GM19025 (cell line): ENCODE measurements around the gene UNC13A.

ENCODE experiments used
- ATAC-seq: cut with Tn5 transposase; IDR thresholded peaks from one replicate; pipeline ENCODE4 v1.9.1; 2021; ENCODE audit warnings: mild to moderate bottlenecking, low read depth, moderate library complexity; ENCODE audit not compliant: unreplicated experiment

Gene UNC13A

DNA sequence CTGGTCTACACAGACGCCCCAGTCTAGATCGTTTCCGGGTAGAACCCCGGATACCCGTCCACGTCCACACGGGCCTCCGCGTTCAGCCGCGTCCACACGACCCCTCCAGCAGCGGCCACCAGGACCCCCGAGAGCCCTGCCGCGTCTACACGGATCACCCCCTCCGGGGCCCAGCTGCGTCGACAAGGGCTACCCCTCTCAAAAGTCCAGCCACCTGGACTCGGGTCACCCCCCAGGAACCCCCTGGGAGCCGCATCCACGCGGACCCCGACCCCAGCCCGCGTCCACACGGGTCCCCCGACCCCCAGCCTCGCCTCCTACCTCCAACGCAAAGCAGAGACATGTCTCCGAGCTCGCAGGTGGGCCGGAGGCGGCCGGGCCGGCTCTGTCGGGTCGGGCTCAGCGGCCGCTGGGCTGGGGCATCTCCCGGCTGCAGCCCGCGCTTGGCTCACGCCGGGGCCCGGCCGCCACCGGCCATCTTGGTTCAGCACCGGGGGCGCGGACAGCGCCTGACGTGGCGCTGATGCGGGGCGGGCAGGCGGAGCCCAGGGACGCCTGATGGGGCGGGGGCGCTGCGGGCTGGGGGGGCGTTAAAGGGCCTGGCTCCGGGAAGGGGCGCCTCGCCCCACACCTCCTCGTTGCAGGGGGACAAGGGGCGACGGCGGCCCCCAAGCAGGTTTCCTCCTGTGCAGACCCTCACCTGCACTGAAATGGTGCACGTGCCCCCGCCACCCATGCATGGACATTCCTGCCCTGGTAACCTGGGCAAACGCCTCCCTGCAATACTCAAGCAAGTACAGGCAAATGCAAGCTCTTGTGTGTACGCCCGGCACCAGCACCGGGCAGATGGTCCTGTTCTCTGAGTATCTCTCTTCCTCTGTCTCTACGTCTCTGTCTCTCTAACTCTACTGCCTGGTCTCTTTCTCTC, at the start of gene UNC13A:
UNC13A (minus strand) TSS at position 498 of the 928 bp plus-strand sequence; CDS start at position 343, 155 bp downstream.
- ATAC-seq: no peak

DNA sequence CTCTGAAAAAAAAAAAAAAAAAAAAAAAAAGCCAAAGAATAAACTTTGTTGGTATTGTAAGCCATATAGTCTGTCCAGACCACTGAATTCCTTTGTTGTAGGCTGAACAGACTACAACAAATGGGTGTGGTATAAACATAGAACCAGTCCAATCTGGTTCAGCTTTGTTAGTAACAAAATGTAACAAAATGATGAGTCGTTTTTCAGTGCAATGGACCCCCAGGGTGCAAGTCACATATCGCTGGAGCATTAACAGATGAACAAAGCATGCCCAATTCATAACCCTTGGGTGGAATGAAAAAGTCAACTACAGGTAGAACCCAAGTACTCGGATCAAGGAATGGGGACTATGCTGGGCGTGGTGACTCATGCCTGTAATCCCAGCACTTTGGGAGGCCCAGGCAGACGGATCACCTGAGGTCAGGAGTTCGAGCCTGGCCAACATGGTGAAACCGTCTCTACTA, 49.6 kb upstream of the UNC13A start:
- ATAC-seq: no peak

DNA sequence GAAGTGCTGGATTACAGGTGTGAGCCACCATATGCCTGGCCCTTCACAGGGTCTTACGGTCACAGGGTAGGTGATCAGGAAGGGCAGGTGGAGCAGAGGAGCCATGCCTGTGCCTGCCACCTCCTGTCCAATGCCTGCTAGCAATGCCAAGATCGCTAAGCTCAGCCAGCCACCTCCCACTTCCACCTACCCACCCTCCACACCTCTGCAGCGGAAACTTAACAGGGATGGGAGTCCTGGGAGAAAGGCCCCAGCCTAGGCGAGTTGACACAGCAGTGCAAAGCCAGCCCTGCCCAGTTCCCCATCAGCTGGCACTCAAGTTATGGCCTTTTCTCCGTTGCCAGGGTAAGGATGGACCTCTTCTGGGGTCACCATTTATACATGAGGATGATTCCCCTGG, 47.3 kb upstream of the UNC13A start:
- no peak for ATAC-seq

DNA sequence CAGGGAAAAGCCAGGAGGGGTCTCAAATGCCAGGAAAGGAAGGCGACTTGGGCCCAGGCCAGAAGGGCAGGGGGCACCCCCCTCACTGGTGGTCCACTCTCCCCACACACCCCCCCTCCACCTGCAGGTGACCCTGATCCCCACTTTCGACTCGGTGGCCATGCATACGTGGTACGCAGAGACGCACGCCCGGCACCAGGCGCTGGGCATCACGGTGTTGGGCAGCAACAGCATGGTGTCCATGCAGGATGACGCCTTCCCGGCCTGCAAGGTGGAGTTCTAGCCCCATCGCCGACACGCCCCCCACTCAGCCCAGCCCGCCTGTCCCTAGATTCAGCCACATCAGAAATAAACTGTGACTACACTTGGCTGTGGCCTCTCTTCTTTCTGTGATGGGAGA, 46.0 kb upstream of the UNC13A start:
- no peak for ATAC-seq

DNA sequence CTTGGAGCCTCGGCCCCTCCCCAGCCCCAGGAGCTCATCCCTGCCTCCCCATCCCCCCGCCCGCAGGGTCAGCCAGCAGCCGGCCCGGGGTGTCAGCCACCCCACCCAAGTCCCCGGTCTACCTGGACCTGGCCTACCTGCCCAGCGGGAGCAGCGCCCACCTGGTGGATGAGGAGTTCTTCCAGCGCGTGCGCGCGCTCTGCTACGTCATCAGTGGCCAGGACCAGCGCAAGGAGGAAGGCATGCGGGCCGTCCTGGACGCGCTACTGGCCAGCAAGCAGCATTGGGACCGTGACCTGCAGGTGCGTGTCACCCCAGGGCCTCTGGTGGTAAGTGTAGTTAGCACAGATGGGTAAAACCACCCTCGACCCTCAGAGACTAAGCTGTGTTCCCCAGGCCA, 45.0 kb upstream of the UNC13A start:
- ATAC-seq: no peak

DNA sequence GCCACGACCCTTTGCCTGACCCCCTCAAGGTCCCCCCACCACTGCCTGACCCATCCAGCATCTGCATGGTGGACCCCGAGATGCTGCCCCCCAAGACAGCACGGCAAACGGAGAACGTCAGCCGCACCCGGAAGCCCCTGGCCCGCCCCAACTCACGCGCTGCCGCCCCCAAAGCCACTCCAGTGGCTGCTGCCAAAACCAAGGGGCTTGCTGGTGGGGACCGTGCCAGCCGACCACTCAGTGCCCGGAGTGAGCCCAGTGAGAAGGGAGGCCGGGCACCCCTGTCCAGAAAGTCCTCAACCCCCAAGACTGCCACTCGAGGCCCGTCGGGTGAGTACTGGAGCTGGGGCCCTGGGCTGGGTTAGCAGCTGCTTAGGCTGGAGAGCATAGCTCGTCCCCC, 39.7 kb upstream of the UNC13A start:
- no peak for ATAC-seq

DNA sequence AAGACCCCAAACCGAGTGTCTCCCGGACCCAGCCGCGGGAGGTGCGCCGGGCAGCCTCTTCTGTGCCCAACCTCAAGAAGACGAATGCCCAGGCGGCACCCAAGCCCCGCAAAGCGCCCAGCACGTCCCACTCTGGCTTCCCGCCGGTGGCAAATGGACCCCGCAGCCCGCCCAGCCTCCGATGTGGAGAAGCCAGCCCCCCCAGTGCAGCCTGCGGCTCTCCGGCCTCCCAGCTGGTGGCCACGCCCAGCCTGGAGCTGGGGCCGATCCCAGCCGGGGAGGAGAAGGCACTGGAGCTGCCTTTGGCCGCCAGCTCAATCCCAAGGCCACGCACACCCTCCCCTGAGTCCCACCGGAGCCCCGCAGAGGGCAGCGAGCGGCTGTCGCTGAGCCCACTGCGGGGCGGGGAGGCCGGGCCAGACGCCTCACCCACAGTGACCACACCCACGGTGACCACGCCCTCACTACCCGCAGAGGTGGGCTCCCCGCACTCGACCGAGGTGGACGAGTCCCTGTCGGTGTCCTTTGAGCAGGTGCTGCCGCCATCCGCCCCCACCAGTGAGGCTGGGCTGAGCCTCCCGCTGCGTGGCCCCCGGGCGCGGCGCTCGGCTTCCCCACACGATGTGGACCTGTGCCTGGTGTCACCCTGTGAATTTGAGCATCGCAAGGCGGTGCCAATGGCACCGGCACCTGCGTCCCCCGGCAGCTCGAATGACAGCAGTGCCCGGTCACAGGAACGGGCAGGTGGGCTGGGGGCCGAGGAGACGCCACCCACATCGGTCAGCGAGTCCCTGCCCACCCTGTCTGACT, 39.0 kb upstream of the UNC13A start:
- no peak for ATAC-seq

DNA sequence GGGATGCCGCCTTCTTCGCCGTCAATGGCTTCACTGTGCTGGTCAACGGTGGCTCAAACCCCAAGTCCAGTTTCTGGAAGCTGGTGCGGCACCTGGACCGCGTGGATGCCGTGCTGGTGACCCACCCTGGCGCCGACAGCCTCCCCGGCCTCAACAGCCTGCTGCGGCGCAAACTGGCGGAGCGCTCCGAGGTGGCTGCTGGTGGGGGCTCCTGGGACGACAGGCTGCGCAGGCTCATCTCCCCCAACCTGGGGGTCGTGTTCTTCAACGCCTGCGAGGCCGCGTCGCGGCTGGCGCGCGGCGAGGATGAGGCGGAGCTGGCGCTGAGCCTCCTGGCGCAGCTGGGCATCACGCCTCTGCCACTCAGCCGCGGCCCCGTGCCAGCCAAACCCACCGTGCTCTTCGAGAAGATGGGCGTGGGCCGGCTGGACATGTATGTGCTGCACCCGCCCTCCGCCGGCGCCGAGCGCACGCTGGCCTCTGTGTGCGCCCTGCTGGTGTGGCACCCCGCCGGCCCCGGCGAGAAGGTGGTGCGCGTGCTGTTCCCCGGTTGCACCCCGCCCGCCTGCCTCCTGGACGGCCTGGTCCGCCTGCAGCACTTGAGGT, 38.1 kb upstream of the UNC13A start:
- no peak for ATAC-seq

DNA sequence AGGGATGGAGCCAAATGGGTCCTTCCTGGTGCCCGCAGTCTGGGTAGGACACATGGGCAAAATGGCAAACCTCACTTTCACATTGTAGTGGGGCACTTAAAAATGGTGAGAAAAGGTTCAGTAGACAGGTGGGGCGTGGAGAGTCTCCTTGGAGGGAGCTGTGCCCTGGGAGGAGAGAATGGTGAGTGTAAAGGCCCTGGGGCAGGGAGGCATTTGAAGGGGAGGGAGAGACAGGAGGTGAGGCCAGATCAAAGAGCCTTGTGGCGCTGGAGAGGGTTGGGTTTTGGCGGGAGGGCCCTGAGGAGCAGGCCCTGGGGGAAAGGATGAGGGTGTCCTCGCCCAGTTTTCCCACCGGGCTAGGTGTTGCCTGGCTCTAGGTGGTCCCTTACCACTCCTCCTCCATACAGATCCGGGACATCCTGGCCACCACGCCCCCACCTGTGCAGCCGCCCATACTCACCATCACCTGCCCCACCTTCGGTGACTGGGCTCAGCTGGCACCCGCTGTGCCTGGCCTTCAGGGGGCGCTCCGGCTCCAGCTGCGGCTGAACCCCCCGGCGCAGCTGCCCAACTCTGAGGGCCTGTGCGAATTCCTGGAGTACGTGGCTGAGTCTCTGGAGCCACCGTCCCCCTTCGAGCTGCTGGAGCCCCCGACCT, 37.4 kb upstream of the UNC13A start:
- no peak for ATAC-seq

DNA sequence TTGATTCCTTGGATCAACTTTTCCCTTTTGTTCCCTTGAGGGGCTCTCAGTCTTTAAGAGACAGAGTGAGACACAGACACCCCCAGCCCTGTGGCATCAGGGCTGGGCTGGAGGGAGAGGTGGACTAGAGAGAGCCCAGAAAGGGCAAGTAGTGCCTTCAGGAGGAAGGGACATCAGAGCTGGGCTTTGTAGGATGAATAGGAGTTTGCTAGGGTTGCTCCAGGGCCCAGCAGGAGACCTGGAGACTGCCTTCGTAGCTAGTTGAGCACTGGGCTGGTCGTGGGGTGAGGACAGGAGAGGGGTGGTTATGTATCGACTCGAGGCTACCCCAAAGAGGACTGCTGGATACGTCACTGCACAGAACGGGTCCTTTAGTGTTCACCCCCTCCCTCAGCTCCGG, 36.5 kb upstream of the UNC13A start:
- ATAC-seq: no peak

DNA sequence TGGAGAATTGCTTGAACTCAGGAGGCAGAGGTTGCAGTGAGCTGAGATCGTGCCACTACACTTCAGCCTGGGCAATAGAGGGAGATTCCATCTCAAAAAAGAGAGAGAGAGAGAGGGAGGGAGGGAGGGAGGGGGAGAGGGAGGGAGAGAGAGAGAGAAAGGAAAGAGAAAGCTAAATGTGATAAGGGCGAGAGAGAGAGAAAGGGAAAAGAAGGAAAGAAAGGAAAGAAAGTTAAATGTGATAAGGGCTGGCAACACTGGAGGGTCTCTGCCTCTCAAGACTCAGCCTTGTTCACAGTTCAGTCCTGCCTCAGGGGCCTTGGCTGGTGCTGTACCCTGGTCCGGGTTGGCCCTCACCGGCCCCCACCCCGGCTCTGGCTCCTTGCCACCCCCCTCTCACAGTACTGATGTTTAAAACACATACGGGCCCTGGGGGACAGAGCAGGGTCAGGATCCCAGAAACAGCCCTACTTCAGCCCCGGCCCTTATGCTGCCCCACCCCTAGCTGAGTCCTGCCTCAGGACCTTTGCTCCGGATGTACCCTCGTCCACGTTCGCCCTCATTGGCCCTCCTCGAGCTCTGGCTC, 34.6 kb upstream of the UNC13A start:
- ATAC-seq: no peak

DNA sequence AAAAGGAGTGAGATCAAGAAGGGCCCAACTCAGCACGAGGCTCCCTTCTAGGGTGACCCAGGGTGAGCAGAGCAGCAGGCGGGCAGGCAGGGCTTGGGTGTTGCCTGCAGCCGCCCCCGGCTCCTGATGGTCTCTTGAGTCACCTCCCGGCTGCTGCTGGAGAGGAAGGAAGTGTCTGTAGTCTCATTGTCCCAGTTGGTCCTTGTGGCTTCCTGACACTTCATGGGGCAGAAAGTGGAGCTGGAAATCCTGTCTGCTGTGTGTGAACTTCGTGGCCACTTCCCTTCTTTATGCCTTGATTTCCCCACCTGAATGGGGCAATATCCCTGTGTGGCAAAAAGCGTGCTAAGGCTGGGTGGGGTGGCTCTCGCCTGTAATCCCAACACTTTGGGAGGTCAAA, 33.7 kb upstream of the UNC13A start:
- ATAC-seq: no peak

DNA sequence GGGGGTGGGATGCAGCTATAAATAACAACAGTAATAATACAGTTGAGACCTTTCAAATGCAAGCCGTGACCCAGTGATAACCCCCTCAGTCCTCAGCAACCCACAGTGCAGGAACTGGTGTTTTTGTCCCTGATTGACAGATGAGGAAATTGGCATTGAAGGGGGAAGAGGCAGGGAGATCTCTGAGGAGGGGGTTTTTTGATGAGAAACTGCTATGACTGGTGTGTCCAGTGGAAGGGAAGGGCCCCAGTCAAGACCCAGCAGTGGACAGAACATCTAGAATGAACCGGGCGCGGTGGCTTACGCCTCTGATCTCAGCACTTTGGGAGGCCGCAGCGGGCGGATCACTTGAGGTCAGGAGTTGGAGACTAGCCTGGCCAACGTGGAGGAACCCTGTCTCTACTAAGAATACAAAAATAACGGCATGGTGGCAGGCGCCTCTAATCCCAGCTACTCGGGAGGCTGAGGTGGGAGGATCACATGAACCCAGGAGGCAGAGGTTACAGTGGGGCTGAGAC, 33.0 kb upstream of the UNC13A start:
- ATAC-seq: no peak

DNA sequence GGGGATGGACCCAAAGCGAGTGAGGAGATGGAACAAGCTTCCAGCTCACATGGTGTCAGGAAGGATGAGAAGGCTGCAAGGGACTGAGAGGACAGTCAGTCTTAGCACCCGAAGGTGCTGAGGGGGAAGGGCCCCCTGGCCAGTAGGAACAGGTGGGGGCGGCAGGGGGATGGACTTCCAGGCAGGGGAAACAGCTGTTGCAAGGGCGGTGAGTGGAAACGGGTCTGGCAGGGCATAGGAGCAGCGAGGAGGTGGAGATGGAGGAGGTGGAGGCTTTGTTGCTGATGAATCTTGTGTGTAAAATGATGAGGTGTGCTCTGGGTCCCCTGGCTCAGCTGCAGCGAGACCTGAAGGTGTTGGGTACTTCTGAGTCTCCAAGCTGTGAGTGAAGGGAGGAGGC, 32.3 kb upstream of the UNC13A start:
- ATAC-seq: no peak

DNA sequence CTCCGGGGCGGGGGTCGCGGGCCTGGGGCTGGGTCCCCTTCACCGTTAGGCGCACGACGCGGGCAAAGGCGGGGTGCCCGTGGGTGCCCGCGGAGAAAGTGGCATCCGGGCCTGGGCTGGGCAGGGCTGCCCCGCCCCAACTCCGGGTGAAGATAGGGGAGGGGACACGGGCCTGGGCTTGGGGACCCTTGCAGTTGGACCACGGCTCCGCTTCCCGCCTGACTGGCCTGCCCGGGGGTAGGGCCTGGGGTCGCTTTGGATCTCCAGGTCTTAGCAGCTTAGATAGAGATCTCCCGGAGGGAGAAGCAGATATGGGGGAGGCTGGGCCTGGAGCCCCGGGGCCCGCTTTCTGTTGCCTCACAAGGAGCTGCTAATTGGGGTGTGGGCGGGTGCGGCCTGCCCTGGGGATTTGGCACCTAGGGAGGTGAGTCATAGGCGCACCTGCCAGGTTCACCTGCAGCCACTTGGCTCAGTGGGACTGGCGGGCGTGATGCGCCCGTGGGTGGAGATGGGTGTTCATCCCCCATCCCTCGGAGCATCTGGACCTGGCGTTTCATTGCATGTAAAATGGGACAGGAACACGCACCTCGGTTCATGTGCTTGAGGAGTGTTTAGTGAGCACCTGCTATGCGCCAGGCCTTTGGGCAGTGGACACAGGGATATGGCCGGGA, 31.7 kb upstream of the UNC13A start:
- ATAC-seq: peak; percentile 28

DNA sequence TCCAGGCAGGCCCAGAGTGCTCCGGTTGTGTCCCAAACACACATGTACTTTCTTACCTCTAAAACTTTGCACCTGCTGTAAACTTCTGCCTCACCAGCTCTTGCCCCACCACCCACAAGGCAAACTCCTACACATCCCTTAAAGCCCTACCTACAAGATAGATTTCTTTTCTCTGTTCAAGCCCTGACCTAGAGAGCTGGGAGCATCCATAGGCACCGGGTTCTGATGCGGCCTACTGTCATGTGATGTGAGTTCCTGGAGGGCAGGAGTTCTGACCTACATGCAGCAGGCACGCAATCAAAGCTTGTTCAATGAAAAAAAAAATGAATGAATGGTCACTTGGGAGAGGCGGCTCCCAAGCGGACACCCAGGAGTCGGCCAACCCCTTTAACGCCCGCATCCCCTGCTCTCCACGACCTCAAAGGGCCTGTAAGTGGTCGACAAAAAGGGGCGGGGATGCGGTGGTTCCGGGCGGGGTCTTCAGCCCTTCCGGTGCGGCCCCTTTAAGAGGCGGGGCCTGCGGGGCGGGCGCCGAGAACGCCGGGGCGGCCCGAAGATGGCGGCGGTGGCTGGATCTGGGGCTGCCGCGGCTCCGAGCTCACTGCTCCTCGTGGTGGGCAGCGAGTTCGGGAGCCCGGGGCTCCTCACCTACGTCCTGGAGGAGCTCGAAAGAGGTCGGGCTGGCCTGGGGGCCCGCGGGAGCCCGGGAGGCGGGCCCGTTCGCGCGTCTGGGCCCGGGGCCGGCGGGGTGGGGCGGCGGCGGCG, 31.0 kb upstream of the UNC13A start, which contains the start of gene MAP1S:
MAP1S (plus strand) TSS at position 534 of the 765 bp plus-strand sequence; CDS start at position 557, 23 bp downstream.
- peak; percentile 85 for ATAC-seq

DNA sequence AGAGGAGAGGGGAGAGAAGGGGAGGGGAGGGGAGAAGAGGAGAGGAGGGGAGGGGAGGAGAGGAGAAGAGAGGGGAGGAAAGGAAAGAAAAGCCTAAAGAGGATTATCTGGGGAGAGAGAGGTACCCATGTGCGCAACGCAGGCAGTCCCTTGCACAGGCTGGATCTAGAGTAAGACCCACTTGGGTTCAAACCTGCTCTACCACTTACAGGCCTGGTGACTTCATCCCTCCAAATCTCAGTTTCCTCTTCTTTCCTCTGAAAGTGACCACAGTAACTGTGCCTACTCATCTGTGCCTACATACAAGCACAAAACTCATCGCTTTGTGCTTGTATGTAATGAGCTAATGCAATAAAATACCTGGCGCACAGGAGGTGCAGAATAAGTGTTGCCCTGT, 30.4 kb upstream of the UNC13A start:
- ATAC-seq: no peak

DNA sequence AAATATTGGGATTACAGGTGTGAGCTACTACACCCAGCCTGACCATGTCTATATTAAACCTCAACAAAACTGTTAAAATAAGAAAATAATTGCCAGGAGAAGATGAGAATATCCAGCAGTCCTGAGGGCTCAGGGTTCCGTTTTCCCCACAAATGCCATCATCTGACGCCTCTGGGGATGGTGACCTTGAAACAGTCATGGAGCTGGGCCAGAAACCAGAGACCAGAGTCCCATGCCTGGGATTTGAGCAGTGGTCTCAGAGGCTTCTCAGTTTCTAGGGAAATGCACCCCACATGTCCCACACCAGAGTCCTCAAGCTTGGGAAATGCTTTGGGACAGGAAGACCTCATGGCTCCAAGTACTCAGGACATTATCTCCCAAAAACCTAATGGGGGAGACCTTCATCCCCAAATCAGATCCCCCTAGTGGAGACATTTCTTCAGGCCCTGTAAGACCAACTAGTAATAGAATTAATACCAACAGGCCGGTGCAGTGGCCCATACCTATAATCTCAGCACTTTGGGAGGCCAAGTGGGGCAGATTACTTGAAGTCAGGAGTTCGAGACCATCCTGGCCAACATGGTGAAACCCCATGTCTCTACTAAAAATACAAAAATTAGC, 28.3 kb upstream of the UNC13A start:
- no peak for ATAC-seq
